HFFc6 (cell line): Measurements from ENCODE around the gene LCN15. TPM values are rescaled to one million over a fixed set of nuclear protein-coding genes. Genes with fewer than 3 reads are reported as not detected.

Experiments used
- DNase-seq: peaks from one replicate; pipeline ENCODE4 v3.0.0-alpha.2; 2018
- H3K27ac Mint-ChIP-seq: 2 replicates; pipeline ENCODE4 v1.8.0; 2020; ENCODE audit warnings: mild to moderate bottlenecking, mixed read lengths
- H3K27me3 Mint-ChIP-seq: 2 replicates; pipeline ENCODE4 v1.8.0; 2021; ENCODE audit warnings: mild to moderate bottlenecking, moderate library complexity, mixed read lengths; ENCODE audit not compliant: insufficient read depth
- H3K36me3 Mint-ChIP-seq: 2 replicates; pipeline ENCODE4 v1.8.0; 2021; ENCODE audit warnings: low read depth, mixed read lengths
- H3K4me1 Mint-ChIP-seq: 2 replicates; pipeline ENCODE4 v1.8.0; 2020; ENCODE audit warnings: low read depth, mixed read lengths
- H3K4me3 Mint-ChIP-seq: 2 replicates; pipeline ENCODE4 v1.8.0; 2020; ENCODE audit warnings: mild to moderate bottlenecking, moderate library complexity, mixed read lengths
- H3K9me3 Mint-ChIP-seq: 2 replicates; pipeline ENCODE4 v1.8.0; 2020; ENCODE audit warnings: mild to moderate bottlenecking, mixed read lengths
- CTCF ChIP-seq: fragments of 200-600 bp; sonication (generic); IDR thresholded peaks from 2 replicates; pipeline ENCODE4 v1.5.0; 2021; ENCODE audit warnings: antibody characterized with exemption, mild to moderate bottlenecking
- total RNA-seq, 6 experiments: library from RNA; stranded (reverse); fragmentation: NEBNext Ultra II Directional; extraction: Animal tissue kit (Norgen Biotek cat#: 25700); gene quantifications; 2 replicates in 1 of 6; 3 replicates in 5 of 6; pipeline ENCODE4 v1.2.3, GENCODE V29; 2021

The LCN15 gene
- total RNA-seq, 6 experiments from 2014 or later: not detected

DNA sequence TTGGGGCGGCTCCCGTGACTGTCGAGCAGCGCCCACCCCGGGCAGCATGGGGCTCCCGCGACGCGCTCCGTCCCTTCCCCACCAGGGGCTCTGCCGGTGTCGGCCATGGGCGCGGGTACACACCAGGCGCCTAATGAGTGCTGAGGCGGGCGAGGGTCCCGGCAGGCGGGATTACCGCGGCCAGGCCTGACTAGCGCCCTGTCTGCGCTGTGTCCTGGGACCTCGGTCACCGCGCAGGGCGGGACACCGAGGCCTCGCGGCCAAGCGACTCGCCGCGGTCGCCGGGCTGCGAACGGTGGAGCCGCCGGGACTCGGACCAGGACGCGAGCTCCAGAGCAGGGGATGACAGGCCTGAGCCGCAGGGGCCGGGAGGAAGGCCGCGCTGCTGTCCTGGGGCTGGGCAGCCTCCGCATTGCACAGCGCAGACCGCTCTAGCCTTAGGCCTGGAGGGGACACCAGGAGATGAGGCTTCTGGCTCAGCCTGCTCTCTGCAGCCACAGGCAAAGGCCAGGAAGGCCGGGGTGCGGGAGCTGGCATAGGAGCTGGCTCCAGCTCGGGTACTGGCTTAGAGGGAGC, 35.7 kb downstream of the LCN15 start:
- H3K27ac Mint-ChIP-seq: no peak overlapping the region
- H3K36me3 Mint-ChIP-seq: peaks cover 26% of the 10 kb centered on the region
- DNase-seq: peak; percentile 27
- peaks cover 5% of the 10 kb centered on the region; the same call in 1 of the 2 replicates for H3K9me3 Mint-ChIP-seq
- H3K27me3 Mint-ChIP-seq: peaks cover 11% of the 10 kb centered on the region
- H3K4me1 Mint-ChIP-seq: peaks cover 35% of the 10 kb centered on the region
- TF ChIP-seq CTCF: no peak
- H3K4me3 Mint-ChIP-seq: peak overlapping the region; percentile 74

DNA sequence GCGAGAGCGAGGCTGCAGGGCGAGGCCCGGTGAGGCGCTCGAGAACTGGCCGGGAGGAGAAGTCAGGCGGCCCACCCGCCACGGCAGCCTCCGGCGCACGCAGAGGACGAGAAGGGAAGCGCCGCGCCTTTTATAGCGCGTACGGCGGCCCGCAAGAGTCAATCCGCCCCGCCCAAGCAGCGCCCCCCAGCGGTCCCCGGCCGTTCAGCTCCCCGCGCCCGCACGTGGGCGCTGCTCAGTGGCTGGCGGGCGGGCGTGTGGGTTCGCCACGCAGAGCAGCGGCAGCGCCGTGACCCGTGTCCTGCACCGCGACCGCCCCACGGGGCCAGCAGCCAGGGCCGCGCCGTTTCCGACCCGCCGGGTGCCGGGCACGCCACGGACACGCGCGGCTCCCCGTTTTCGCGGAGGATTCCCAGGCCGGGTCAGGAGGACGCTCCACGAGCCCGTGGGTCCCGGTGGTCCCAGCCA, 36.2 kb downstream of the LCN15 start:
- Mint-ChIP-seq H3K4me3 (peak overlapping the region; percentile 99), H3K27ac (no peak overlapping the region), H3K36me3 (peaks cover 29% of the 10 kb centered on the region), H3K4me1 (peaks cover 37% of the 10 kb centered on the region), H3K27me3 (peaks cover 11% of the 10 kb centered on the region), H3K9me3 (peaks cover 5% of the 10 kb centered on the region; the same call in 1 of the 2 replicates)
- TF ChIP-seq CTCF: peak; percentile 99
- DNase-seq: peak; percentile 88

DNA sequence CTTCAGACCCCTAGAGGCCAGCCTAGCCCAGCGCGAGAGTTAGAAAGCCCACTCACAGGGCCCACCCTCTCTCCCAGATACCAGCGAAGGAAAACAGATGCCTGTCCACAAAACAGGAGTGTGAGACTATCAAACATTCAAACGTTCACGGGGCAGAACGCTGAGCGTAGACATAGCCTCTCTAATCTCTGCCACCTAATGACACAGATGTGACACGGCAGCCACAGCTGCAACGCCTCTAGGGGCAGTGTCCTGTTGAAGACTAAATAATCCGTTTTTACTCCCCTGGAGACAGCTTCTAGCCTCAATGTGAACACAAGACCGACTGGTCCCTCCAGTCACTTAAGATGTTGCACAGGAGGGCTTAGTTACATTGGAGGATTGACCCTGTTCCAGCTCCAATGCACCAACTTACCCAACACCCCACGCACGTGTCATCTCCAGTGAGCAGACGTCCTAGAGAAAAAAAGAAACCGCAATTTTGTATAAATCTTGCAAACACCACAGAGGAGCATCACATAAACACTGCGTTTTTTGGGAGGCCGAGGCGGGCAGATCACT, 37.6 kb downstream of the LCN15 start:
- Mint-ChIP-seq H3K4me1 (peaks cover 37% of the 10 kb centered on the region), H3K4me3 (peak overlapping the region; percentile 99), H3K27ac (peak overlapping the region; percentile 88), H3K27me3 (peaks cover 10% of the 10 kb centered on the region), H3K36me3 (peaks cover 29% of the 10 kb centered on the region), H3K9me3 (peaks cover 5% of the 10 kb centered on the region; the same call in 1 of the 2 replicates)
- TF ChIP-seq CTCF: peak; percentile 73
- peak; percentile 36 for DNase-seq

DNA sequence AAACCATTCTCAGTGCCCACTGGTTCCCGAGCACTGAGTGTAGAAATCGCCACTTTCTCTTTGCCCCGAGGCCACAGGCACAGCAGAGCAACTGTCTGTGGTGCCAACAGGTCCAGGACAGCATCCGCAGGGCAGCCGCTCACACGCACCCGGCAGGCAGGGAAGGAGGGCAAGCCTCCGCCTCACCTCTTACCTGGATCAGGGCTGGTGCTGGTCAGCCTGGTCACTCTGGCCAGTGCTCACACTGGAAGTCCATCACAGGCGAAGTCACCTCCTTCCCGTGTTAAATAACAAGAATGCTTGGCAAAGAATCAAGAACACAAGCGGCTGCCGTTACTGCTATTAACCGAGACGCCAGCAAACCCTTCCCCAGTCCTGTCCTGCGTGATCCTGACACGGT, 38.2 kb downstream of the LCN15 start:
- Mint-ChIP-seq H3K36me3 (peaks cover 29% of the 10 kb centered on the region), H3K9me3 (peaks cover 5% of the 10 kb centered on the region; the same call in 1 of the 2 replicates), H3K27ac (peak overlapping the region; percentile 88), H3K4me3 (peak overlapping the region; percentile 99), H3K4me1 (peaks cover 40% of the 10 kb centered on the region), H3K27me3 (peaks cover 13% of the 10 kb centered on the region)
- TF ChIP-seq CTCF: no peak
- no peak for DNase-seq

GRCh38 chr9:136725612-136726011, 38.7 kb downstream of the LCN15 start:
- Mint-ChIP-seq H3K27ac (no peak overlapping the region), H3K9me3 (peaks cover 5% of the 10 kb centered on the region; the same call in 1 of the 2 replicates), H3K4me1 (peaks cover 44% of the 10 kb centered on the region), H3K27me3 (peaks cover 14% of the 10 kb centered on the region), H3K36me3 (peaks cover 29% of the 10 kb centered on the region), H3K4me3 (peak overlapping the region; percentile 99)
- TF ChIP-seq CTCF: no peak
- DNase-seq: no peak
